Measurements from ENCODE around the gene ABHD14A.

ABHD14A gene

DNA sequence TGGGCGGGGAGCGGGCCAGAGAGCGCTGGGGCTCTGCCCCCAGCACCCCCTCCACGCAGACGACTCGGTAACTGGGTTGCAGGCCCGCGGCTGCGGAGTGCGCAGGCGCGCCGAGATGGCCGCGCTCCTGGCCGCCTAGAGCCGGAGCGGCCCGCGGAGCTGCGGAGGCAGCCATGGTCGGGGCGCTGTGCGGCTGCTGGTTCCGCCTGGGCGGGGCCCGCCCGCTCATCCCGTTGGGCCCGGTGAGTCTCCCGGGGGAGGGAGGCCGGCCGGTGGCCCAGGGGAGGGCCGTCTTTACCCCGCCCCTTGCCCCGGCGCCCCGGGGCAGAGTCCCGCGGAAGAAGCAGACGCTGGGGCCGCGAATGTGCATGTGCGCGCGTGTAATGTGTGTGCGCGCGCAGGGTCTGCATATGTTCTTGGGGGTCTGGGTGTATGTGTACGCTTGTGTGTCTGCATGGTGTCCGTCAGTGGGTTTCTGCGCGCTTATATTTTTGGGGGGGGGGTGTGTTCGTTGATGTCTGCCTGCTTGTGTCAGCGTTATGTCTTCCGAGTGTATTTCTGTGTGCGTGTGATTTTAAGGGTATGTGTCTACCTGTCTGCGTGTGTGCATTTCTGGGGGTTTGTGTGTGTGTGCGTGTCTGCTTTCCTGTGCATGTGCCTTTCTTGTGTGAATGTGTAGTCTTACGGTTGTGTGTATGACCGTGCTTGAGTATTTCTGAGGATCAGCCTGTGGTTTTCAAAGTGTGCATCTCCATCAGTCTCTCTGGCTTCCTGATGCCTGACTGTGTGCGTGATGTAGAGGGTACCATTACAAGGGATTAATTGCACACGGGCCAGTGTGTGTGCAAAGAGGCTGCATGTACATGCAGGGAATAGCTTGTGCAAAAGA is at the start of gene ABHD14A:
ABHD14A (plus strand) TSS at position 102 of the 889 bp plus-strand sequence; CDS start at position 174, 72 bp downstream.
- no peak for TF ChIP-seq GATA2 (IDR thresholded peaks at IDR 0.05; ENCODE audit: low read depth, low read length)
- TF ChIP-seq GATA3 (IDR thresholded peaks at IDR 0.05; ENCODE audit: low read depth, low read length), result no peak

DNA sequence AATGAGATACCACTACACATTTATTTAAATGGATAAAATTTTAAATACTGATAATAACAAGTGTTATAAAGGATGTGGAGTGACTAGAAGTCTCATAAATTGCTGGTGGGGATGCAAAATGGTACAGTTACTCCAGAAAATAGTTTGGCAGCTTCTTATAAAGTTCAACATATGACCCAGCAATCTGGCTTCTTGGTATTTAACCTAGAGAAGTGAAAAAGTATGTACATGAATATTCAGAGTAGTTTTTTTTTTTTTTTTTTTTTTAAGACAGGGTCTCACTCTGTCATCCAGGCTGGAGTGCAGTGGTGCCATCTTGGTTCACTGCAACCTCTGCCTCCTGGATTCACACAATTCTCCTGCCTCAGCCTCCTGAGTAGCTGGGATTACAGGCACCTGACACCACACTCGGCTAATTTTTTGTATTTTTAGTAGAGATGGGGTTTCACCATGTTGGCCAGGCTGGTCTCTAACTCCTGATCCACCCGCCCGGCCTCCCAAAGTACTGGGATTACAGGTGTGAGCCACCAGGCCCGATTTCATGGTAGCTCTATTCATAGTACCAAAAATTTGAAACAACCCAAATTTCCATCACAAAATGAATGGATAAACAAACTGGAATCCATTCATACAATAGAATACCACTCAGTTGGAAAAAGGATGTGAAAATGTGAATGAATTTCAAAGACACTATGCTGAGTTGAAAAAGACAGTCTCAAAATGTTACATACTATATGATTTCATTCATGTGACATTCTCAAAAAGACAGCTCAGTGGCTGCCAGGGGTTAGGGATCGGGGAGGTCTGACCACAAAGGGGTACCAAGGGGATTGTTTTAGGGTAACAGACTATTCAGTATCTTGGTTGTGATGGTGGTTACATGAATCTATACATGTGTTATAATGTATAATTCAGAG is 47.5 kb upstream of the ABHD14A start:
- TF ChIP-seq GATA2 (IDR thresholded peaks at IDR 0.05; ENCODE audit: low read depth, low read length) (no peak), GATA3 (IDR thresholded peaks at IDR 0.05; ENCODE audit: low read depth, low read length) (no peak)

DNA sequence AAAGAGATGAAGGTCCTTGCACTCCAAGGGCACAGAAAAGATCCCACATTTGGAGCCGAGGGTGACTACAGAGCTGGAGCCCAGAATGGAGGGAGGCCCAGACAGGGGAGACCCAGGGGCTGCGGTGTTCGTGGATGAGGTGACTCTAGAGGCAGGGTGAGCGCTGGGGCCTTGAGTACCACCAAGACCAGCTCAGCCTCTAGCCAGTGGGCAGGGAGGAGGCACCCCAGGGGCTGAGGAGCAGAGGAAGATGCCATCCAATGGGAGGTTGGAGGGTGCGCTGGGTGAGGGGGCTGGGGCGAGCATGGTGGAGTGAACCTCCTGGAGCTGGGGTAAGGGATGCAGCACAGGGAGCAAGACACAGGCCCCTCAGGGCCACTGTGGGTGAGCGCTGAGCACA is 46.4 kb upstream of the ABHD14A start:
- no peak for TF ChIP-seq GATA3 (IDR thresholded peaks at IDR 0.05; ENCODE audit: low read depth, low read length)
- TF ChIP-seq GATA2 (IDR thresholded peaks at IDR 0.05; ENCODE audit: low read depth, low read length), result no peak

DNA sequence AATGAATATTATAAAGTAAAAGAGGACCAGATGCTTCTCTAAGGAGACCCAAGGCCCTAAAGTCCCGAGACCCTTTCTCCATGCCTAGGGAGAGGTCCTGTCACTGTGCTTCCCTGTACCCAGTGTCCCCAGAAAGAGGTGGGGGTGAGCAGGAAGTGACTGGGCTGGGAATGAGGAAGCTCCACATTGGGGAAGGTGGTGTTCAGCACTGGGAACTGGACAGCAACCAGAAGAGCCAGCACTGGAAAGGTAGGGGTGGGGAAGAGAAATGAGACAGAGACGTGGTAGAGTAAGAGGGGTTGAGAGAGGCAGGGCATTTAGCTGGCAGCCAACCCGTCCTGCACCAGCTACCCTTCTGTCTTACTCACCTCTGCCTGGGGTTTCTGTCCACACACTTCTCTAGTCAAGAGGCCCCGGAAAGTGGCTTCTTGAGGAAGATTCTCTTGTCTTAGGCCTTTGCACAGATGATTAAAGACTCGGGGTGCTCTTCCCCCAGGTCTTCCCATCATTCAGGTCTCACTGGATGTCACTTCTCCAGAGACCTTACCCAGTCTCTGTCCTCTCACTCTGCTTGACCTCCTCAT is 45.4 kb upstream of the ABHD14A start:
- no peak for TF ChIP-seq GATA2 (IDR thresholded peaks at IDR 0.05; ENCODE audit: low read depth, low read length)

DNA sequence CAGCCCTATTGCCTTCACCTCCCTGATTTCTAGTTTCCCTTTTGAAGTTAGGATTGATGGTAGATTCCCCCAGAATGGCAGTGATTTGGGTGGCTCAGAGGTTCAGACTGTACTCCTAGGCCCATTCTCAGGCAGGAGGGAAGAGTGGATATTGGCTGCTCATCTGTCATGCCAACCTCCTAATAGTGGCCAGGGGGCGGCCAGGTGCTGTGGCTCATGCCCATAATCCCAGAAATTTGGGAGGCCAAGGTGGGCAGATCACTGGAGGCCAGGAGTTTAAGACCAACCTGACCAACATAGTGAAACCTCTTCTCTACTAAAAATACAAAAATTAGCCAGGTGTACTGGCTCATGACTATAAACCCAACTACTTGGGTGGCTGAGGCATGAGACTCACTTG is 44.4 kb upstream of the ABHD14A start:
- TF ChIP-seq GATA2 (IDR thresholded peaks at IDR 0.05; ENCODE audit: low read depth, low read length) (no peak), GATA3 (IDR thresholded peaks at IDR 0.05; ENCODE audit: low read depth, low read length) (no peak)

DNA sequence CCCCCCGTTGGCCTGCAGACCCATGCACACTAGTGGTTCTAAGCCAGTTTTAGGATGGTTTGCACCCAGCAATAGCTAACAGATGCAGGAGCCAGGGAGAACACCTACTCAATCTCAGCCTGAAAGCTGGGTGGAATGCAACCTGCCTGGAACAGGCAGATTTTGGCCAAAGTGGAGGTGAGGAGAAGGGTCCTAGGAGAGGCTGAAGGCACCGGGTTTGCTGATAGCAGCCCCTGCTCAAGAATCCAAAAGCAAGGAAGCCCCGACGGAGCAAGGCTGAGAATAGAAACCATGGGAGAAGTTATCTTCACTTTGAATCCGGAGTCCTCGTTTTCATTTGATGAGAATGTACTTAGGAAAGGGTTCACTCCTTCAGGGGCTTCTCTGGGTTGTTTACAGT is 43.1 kb upstream of the ABHD14A start:
- TF ChIP-seq GATA2 (IDR thresholded peaks at IDR 0.05; ENCODE audit: low read depth, low read length) (no peak), GATA3 (IDR thresholded peaks at IDR 0.05; ENCODE audit: low read depth, low read length) (no peak)

DNA sequence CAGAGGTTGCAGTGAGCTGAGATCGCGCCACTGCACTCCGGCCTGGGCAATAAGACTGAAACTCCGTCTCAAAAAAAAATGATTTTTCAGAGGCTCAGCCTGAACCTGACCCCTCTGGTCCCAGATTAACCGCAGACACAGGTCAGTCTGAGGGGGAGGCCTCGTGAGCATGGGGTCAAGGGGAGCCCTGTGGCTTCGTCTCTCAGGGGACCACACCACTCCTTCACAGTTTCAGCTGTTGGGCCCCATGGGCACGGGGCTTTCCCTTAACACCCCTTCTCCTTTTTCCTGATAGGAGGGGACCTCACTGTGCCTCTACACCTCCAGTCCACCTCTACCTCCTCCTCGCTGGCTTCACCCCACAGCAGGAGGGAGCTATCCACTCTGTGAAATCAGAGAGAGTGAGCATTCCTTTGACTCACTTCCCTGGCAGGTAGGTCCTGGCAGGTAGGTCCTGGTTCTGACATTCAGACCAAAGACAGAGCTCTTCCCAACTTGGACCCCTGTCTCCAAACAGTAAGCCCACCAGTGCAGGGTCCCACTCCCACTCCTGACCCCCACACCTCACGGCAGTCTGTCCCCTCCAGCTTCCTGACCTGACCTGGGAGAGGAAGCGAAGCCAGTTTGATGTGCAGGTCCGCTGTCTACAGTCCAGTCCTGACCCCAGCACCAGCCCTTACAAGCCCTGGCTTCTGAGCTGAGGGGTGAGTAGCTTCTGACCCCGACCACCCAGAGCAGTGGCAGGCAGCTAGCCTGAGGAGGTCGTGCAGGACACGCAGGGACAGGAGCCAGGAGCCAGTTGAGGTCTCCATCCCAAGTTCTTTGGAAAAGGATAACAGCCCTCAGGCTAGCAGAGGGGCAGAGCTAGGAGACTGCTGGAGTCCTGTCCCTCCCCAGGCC is 42.1 kb upstream of the ABHD14A start:
- TF ChIP-seq GATA3 (IDR thresholded peaks at IDR 0.05; ENCODE audit: low read depth, low read length) (no peak), GATA2 (IDR thresholded peaks at IDR 0.05; ENCODE audit: low read depth, low read length) (no peak)

DNA sequence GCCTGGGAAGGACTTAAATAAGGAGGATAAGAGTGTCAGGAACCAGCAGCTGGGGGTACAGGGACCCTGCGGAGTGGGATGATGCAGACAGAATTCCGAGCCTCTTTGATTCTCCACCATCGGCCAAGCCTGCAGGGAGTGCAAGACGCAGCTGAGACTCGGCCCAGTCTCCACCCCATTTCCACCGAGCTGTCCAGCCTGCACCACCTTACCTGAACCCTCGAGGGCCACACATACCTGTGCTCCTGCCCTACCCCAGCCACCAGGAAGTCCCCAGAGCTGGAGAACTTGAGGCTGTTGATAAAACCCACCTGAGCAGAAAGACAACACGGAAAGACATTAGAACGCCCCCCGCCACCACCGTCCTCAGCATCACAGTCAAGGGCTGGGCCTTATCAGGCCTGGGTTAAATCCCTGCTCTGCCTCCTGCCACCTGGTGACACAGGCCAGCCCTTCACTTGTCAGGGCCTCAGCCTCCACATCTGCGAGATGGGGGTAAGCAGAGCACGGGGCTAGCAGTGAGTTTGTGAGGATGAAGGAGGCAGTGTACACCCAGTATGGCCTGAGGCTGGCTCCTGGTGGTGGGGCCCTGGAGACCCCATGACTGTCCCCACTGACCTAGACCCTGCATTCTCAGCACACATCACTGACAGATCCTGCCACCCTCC is 41.3 kb upstream of the ABHD14A start:
- TF ChIP-seq GATA3 (IDR thresholded peaks at IDR 0.05; ENCODE audit: low read depth, low read length) (no peak), GATA2 (IDR thresholded peaks at IDR 0.05; ENCODE audit: low read depth, low read length) (no peak)

DNA sequence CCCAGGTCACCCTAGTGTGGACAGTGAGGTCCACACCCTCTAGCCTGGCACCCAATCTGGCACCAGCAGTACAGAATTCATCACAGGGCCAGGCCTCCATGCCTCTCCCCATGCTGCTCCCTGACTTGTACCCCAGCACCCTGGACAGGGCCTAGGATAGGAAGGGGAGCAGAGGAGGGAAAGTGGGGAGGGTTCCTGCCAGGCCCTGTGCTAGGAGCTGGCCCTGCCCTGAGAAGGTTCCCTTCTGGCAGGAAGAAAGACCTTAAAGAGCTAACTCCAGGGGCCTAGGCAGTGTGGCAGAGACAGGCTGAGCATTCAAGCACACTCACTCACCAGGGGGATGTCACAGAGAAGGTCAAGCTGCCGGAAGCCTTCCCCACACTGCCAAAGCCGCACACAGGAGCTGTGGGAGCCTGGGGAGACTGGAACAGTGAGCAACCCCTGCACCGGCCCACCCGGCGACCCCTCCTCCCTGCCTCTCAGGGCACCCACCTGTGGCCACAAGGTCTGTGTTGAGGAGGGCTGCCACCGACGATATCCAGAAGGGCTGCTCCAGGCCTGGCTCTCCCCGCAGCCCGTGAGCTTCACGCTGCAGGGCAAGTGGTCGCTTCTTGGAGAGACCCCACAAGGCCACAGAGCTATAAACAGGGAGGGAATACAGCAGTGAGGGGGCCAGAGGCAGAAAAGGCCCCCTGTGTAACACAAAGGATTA is 40.6 kb upstream of the ABHD14A start:
- TF ChIP-seq GATA2 (IDR thresholded peaks at IDR 0.05; ENCODE audit: low read depth, low read length), result no peak
- no peak for TF ChIP-seq GATA3 (IDR thresholded peaks at IDR 0.05; ENCODE audit: low read depth, low read length)

DNA sequence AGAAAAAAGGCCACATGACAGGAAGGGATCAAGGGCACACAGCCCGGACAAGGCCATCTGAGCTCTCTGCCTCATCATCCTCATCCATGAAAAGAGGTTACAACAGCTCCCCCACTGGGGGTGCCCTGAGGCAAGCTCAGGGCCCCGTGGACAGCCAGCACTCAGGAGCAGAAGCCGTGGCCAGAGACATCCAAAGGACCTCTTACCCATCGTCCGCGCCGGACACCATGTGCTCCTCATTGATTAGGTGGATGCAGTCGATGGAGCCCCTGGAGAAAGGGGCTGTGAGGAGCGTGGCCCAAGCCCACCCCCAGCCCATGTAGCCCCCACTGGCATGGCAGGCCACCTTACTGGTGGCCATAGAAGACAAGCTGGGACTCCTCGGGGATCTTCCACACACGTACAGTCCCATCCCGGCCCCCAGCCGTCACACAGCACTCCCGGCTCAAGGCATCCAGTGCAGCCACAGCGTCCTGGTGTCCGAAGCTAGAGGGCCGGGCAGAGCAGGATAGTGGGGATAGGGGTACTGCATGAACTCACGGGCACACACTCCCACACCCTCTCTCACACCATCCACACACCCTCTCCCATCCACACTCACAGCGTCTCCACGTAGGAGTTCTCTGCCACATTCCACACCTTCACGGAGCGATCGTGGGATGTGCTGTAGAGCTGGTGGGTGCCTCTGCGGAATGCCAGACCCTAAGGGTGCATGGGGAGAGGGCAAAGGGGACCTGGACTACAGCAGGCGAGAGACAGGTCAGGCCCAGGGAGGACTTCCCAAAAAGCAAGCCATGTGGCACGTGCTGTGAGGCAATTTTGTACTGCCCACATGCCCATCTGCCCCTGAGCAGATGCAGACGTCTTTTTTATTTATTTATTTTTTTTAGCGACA is 39.6 kb upstream of the ABHD14A start:
- TF ChIP-seq GATA3 (IDR thresholded peaks at IDR 0.05; ENCODE audit: low read depth, low read length), result no peak
- TF ChIP-seq GATA2 (IDR thresholded peaks at IDR 0.05; ENCODE audit: low read depth, low read length), result no peak
